SK-N-MC (cell line): ENCODE measurements around the gene GALNTL6.

Source experiments
- EZH2 ChIP-seq: fragments of 200-600 bp; sonication (generic); IDR thresholded peaks from one replicate; pipeline ENCODE4 v1.6.1; 2017; ENCODE audit warnings: antibody characterized with exemption
- POLR2AphosphoS5 ChIP-seq: IDR thresholded peaks from 2 replicates; pipeline ENCODE4 v1.6.1; 2012; ENCODE audit warnings: mild to moderate bottlenecking, low read depth, low read length, borderline replicate concordance

DNA sequence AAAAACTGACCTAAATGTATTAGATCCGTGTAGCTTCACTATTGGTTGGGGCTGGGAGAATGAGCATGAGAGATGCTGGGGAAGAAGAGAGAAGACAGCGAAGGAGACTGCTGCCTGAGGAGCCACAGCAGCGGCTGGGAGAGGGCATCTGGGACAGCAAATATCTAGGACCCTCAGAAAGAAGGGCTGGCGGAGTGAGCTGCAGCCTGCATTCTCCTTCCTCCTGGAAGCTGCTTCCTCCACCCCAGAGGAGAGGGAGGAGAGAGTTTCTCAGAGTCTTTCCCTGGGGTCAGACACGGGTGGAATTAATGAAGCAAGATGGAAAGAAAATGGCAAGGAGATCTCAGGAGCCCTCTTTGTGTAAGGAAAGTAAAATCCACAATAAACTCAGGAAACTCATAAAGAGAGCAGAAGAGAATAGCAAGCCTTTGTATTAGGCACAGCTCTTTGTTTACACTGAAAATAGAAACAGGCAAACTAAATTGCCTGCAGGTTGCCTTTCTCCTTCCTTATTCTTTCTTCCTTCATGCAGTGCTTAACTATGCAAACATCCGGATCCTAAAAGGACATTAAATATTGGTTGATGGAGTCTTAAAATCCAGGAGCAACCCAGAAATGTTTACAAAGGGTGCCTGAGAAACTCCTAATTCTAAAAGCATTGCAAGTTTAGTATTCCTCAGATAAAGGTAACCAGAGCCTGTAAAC, 1225.1 kb downstream of the GALNTL6 start:
- no peak for TF ChIP-seq EZH2
- TF ChIP-seq POLR2AphosphoS5 = no peak
